HuH-7.5 (cell line): ENCODE results near the gene LEFTY2.
"Not testable (repeated sequence)": the region's sequence is repeated elsewhere in the genome, so short reads cannot be mapped to it uniquely, and the experiment has no call there.

Source experiments
- DNase-seq: peaks from one replicate; pipeline ENCODE4 v3.0.0; 2011; ENCODE audit warnings: low spot score

LEFTY2 gene

GRCh38 chr1:225899044-225899925 is 41.7 kb downstream of the LEFTY2 start:
- DNase-seq: no peak

GRCh38 chr1:225897595-225898514 is 43.2 kb downstream of the LEFTY2 start:
- no peak for DNase-seq

GRCh38 chr1:225896937-225897549 is 44.0 kb downstream of the LEFTY2 start:
- peak; percentile 76 for DNase-seq

GRCh38 chr1:225896494-225896893 is 44.5 kb downstream of the LEFTY2 start:
- DNase-seq: no peak

GRCh38 chr1:225892307-225892706 is 48.7 kb downstream of the LEFTY2 start:
- DNase-seq: no peak

GRCh38 chr1:225891229-225891972 is 49.6 kb downstream of the LEFTY2 start:
- DNase-seq: no peak

GRCh38 chr1:225890346-225891228 is 50.4 kb downstream of the LEFTY2 start:
- no peak for DNase-seq

- DNase-seq: no peak
These were observed 51.3 kb downstream of the LEFTY2 start for GRCh38 chr1:225889743-225890142.

- no peak for DNase-seq
These were observed 52.0 kb downstream of the LEFTY2 start, which contains the start of gene LEFTY1 for GRCh38 chr1:225888898-225889601. Gene LEFTY1, minus strand, starts transcription at chr1:225889146. Its CDS starts 80 bp downstream, at chr1:225889066.

- DNase-seq: no peak
These were observed 52.6 kb downstream of the LEFTY2 start for GRCh38 chr1:225888289-225888897.

- not testable (repeated sequence) for DNase-seq
These were observed 53.3 kb downstream of the LEFTY2 start for GRCh38 chr1:225887554-225888288.

- DNase-seq: no peak
These were observed 54.0 kb downstream of the LEFTY2 start for GRCh38 chr1:225887030-225887314.
